HG03135 (cell line): Measurements from ENCODE around the gene PGBD5.

Experiments used
- ATAC-seq: cut with Tn5 transposase; IDR thresholded peaks from one replicate; pipeline ENCODE4 v1.9.1; 2021; ENCODE audit warnings: mild to moderate bottlenecking, moderate library complexity; ENCODE audit not compliant: unreplicated experiment

Gene PGBD5

DNA sequence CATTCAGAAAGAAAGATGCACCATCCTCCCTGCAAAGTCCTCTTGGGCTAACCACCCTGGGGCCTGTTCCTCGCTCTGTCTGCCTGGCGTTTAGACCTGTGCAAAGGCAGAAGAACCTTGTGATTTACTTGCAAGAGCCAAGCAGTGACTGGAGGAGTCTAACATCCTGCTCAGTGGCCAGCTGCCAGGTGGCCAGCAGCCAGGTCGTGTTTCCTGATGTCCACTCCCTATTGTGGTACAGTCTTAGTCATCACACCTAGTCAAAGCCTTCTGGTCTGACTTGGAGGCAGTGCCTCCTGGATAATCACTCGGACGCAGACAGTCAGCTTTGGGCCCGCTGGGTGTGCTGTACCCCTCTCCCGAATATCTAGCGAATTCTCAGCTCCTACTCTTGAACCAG lies 118.1 kb downstream of the PGBD5 start:
- no peak for ATAC-seq

- ATAC-seq: no peak
These were observed 118.9 kb downstream of the PGBD5 start for GRCh38 chr1:230307213-230307612.

DNA sequence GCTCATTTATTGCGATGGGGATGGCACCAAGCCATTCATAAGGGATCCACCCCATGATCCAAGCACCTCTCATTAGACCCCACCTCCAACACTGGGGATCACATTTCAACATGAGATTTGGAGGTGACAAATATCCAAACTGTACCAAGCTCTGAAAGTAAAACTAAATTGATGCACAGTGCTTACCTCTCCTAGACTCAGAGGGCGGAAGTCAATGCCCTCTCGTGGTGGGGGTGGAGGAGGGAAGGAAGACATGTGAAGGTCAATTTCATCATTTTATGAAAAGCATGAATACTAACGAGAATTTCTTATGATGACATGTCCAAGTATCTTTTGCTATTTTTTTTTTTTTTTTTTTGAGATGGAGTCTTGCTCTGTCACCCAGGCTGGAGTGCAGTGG lies 120.0 kb downstream of the PGBD5 start:
- ATAC-seq: peak; percentile 53

DNA sequence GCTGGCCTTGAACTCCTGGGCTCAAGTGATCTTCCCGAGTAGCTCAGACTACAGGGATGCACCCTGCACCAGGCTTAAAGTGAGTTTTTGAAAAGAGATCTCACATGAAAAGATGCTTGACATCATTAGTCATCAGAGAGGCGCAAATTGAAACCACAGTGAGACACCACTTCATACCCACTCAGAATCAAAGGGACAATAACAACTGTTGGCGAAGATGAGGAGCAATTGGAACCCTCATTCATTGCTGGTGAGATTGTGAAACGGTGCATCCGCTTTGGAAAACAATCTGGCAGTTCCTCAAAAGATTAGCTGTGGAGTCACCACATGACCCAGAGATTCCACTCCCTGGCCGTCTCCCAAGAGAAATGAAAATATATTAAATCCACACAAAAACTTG lies 122.3 kb downstream of the PGBD5 start:
- no peak for ATAC-seq

DNA sequence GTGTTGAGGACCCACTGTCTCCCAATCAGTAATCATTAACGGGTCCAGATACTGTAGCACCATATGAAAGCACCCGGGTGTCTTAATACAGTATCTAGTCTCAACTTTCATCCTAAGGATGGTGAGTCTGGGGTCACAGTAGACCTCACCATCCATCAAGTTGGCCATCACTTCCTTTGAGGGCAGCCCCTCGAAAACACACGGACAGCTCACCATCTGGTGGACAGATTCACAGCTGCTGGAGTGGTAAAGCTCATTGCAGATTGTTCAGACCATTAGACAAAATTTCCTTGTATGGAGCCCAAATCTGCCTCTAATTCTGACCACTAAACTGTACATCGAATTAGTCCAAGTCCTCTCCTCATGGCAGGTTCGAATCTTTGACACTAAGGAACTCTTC lies 123.1 kb downstream of the PGBD5 start:
- ATAC-seq: no peak

DNA sequence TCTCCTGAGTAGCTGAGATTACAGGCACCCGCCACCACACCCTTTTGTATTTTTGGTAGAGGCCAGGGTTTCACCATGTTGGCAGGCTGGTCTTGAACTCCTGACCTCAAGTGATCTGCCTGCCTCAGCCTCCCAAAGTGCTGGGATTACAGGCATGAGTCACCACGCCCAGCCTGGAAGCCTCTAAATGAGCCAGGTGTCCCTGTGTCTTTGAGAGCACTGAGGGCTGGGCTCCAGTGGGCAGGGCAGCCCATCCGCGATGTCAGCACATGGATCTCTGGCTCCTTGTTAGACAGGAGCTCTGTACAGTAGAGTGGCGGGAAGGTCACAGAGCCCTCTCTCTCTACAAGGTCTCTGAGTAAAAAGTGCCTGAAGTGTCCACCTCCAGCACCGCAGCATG lies 124.3 kb downstream of the PGBD5 start:
- no peak for ATAC-seq

- ATAC-seq: no peak
These were observed 124.8 kb downstream of the PGBD5 start for GRCh38 chr1:230301322-230301721.

GRCh38 chr1:230300322-230301301 lies 125.5 kb downstream of the PGBD5 start:
- no peak for ATAC-seq

DNA sequence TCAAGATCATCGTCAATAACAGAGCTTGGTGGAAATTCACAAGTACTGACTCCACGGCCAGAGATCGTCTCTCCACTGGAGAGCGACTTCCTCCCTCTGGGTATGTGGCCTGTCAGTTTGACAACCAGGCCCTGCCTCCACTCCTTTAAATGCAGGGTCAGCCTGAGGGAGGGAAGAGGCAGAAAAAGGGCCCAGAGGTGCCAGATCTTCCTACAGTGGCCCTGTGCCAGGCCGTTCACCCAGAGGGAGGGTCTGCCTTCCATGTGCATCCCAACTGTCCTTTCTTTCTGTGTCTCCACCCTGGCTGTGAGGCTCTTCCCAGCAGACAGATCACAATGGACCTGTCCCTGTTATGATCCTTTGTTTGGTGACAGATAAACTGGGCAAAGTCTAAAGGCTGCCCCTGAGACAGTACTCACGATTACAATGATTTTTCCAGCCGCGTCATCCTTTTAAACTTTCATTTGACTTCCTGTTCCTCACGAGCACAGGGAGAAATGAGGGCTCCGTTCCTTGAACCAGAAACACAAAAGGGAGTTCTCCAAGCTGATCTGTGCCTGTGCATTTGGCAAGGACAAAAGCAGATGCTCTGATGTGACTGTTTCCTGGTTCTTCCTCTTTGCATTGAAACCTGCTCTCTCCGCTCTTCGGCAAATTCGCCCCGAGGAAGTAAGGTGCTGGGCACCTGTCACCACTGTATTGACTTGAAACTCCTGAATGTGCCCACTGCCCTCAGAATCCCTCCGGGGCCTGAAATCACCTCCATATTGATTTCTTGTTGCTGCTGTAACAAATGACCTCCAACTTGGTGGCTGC lies 126.7 kb downstream of the PGBD5 start:
- no peak for ATAC-seq

DNA sequence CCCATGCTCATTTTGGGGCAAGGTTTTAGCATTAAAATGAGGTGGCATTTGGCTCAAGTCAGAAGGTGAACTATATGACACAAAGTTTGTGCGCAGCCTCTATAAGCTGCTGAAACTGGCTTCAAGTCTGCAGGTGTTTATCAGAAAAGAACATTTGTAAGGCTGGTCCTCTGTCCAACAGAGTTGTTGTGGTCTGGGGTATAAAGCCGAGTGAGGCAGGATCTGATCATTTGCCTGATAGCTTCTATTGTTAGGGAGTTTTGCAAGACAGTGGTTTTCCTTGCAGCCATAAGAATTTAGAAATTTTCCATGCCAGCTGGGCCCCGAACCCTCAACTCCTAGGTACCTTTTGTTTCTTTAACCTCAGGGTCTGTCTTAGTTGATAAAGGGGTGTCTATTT lies 130.8 kb downstream of the PGBD5 start:
- no peak for ATAC-seq

DNA sequence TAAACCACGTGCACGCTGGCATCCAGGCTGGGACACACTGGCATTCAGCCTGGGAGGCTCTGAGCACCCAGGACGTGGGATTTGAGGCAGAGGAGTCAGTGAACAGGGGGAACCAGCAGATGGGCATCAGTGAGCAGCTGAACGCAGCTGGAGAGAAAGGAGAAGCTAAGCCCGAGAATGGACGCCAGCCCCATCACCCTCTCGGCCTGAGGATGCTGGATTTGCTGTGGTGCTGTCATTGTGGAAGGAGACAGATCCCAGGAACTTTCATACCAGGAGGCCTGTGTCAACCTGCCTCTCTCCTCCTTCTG lies 132.8 kb downstream of the PGBD5 start:
- no peak for ATAC-seq

DNA sequence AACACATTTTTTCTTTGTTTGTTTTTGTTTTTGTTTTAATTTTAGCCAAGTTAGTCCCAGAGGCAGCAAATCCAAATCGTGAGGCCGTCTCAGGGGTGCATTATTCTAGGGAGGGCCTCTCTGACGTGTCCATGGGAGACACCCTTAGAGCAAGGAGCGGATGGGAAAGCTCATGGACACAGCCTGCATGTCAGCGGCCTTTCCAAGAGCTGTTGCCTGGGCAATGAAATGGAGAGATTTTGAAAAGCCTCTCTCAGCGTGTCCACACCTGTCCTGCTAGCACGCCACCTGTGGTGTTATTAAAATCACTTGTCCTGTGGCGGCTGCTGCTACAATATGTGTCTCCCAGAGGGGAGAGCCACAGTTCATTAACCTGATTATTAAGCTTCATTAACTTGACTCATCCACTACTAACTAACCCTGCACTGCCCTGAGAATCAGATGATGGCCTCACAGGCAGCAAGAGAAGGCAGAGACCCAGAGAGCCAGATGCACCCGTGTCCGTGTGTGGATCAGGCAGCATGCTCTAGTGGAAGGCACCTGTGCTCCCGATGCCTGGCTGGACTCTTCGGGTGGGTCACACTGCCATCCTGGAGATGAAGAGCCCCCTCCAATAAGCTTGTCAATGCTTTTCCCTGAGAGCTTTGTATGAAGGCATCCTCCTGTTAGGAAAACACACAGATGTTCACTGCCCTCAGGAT lies 133.3 kb downstream of the PGBD5 start:
- ATAC-seq: no peak

DNA sequence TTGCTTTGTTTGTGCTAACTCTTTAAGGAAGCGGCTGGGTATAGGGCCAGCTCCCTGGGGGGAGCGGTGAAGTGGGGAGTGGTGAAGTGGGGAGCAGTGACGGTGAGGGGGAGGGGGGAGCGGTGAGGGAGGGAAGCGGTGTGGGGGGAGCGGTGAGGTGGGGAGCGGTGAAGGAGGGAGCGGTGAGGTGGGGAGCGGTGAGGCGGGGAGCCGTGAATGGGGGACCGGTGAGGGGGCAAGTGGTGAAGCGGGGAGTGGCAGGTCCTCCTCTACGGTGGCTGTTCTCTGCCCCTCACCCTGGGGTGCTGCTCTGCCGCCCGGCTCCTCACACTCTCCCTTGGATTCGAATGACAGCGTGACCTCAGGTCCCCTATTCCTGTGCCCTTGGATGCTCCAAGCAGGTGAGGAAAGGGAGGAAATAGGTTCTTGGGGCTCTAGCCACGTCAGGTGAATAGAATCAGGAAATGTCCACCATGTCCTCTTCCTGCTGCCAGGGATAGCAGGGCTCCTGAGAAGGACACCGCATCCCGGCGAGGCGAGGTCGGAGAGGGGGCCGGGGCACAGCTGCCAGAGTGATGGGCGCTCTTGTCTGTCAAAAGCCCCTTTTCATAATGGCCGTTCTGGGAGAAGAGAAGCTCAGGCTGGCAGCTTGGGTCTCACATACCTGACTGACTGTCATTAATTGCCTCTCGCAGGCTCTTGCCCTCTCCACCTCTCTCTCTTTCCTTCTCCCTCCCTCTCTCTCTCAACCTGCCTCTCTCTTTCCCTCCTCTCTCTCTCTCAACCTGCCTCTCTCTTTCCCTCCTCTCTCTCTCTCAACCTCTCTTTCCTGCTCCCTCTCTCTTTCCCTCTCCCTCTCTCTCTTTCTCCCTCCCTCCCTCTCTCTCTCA lies 134.2 kb downstream of the PGBD5 start:
- ATAC-seq: no peak

- ATAC-seq: no peak
These were observed 136.8 kb downstream of the PGBD5 start for GRCh38 chr1:230289350-230289644.

DNA sequence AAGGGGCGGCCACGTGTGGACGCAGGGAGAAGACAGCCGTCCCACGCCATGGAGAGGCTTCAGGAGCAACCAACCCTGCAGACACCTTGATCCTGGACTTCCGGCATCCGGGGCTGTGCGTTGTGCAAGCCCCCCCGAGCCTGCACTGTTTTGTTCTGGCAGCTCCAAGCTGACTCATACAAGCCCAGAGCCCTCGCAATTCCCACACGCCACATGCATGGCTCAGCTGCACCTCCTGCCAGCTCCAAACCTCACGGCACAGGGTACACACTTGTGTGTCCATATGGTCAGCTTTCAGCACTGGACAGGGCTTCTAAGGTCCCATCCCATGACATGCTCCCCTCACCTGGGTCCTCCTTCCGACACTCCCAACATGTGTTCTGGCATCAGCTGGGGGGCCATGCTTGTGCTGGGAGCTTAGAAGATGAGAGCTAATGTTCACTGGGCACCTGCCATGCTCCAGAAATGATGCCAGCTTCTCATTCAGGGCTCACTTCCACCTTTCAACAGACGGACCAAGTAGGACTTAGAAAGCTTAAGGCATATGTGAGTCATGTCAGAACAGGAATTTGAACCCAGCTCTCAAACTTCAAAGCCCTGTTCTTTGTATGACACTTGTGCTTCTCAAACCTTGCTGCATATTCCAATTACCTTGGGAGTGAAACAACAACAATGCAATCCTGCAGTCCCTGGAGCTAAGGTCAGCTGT lies 137.3 kb downstream of the PGBD5 start:
- ATAC-seq: no peak

GRCh38 chr1:230287674-230288315 lies 138.3 kb downstream of the PGBD5 start:
- ATAC-seq: no peak

GRCh38 chr1:230286890-230287269 lies 139.3 kb downstream of the PGBD5 start:
- ATAC-seq: no peak

GRCh38 chr1:230286166-230286889 lies 139.8 kb downstream of the PGBD5 start:
- no peak for ATAC-seq

DNA sequence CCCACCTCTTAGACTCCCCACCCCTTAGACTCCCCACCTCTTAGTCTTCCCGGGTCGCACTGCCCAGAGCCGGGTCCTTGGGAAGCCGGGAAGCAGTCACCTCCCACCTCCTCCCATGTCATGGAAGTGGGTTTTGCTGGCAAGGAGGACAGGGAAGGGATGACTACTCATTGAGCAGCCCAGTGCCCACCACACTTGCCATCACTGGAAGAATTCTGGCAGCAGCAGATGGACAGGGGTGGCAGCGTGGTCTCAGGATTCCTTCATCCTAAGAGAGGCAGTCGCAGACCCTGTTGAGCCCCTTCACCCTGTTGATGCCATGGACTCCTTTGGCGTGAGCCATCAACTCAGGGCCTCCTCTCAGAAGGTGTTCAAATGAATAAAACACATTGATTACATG lies 140.8 kb downstream of the PGBD5 start:
- no peak for ATAC-seq
